HEK293 (cell line): ENCODE measurements around the gene KCTD17.

ENCODE experiments used
- BCL11A ChIP-seq: fragments of 450-650 bp; formaldehyde crosslinking; IDR thresholded peaks from 2 replicates; pipeline ENCODE4 v1.5.1; 2016; ENCODE audit warnings: low read depth, missing biosample characterization, missing genetic modification characterization
- MYNN ChIP-seq: fragments of 450-650 bp; formaldehyde crosslinking; IDR thresholded peaks from 2 replicates; pipeline ENCODE4 v1.5.1; 2016; ENCODE audit warnings: missing biosample characterization, missing genetic modification characterization, borderline replicate concordance
- OSR2 ChIP-seq: fragments of 450-650 bp; formaldehyde crosslinking; IDR thresholded peaks from 2 replicates; pipeline ENCODE4 v1.5.1; 2016; ENCODE audit warnings: missing biosample characterization, missing genetic modification characterization
- PATZ1 ChIP-seq: fragments of 450-650 bp; formaldehyde crosslinking; IDR thresholded peaks from 2 replicates; pipeline ENCODE4 v1.5.1; 2016; ENCODE audit warnings: missing biosample characterization, missing genetic modification characterization
- PBX3 ChIP-seq: sonication (generic); formaldehyde crosslinking; IDR thresholded peaks from 2 replicates; pipeline ENCODE4 v1.8.1; 2022; ENCODE audit warnings: mild to moderate bottlenecking, moderate library complexity, missing genetic modification reagents
- PRDM1 ChIP-seq: fragments of 450-650 bp; formaldehyde crosslinking; IDR thresholded peaks from 2 replicates; pipeline ENCODE4; 2016; ENCODE audit warnings: missing biosample characterization, missing genetic modification characterization
- PRDM10 ChIP-seq: fragments of 450-650 bp; formaldehyde crosslinking; IDR thresholded peaks from 2 replicates; pipeline ENCODE4 v1.5.1; 2016; ENCODE audit warnings: missing biosample characterization, missing genetic modification characterization
- TRIM28 ChIP-seq: IDR thresholded peaks from 2 replicates; pipeline ENCODE4 v1.6.1; 2011; ENCODE audit warnings: low read length, control low read depth, borderline replicate concordance
- ZBTB44 ChIP-seq: fragments of 450-650 bp; IDR thresholded peaks from 2 replicates; pipeline ENCODE4 v1.5.1; 2018; ENCODE audit warnings: missing biosample characterization, mild to moderate bottlenecking, missing genetic modification characterization
- ZEB2 ChIP-seq: fragments of 450-650 bp; formaldehyde crosslinking; IDR thresholded peaks from 2 replicates; pipeline ENCODE4 v1.5.1; 2016; ENCODE audit warnings: missing biosample characterization, missing genetic modification characterization
- ZFP3 ChIP-seq: fragments of 450-650 bp; formaldehyde crosslinking; IDR thresholded peaks from 2 replicates; pipeline ENCODE4 v1.5.1; 2016; ENCODE audit warnings: low read depth, missing biosample characterization, missing genetic modification characterization
- ZNF114 ChIP-seq: fragments of 450-650 bp; formaldehyde crosslinking; IDR thresholded peaks from 2 replicates; pipeline ENCODE4 v1.5.0; 2017; ENCODE audit warnings: missing biosample characterization, missing genetic modification characterization
- ZNF169 ChIP-seq: fragments of 450-650 bp; formaldehyde crosslinking; IDR thresholded peaks from 2 replicates; pipeline ENCODE4 v1.5.1; 2016; ENCODE audit warnings: missing biosample characterization, missing genetic modification characterization
- ZNF184 ChIP-seq: fragments of 450-650 bp; IDR thresholded peaks from 2 replicates; pipeline ENCODE4 v1.5.1; 2018; ENCODE audit warnings: missing biosample characterization, mild to moderate bottlenecking, missing genetic modification characterization
- ZNF214 ChIP-seq: fragments of 450-650 bp; formaldehyde crosslinking; IDR thresholded peaks from 2 replicates; pipeline ENCODE4 v1.5.1; 2017; ENCODE audit warnings: missing biosample characterization, mild to moderate bottlenecking, missing genetic modification characterization, borderline replicate concordance
- ZNF24 ChIP-seq: fragments of 450-650 bp; formaldehyde crosslinking; IDR thresholded peaks from 2 replicates; pipeline ENCODE4 v1.5.1; 2016; ENCODE audit warnings: missing biosample characterization, missing genetic modification characterization
- ZNF248 ChIP-seq: fragments of 450-650 bp; formaldehyde crosslinking; IDR thresholded peaks from 2 replicates; pipeline ENCODE4 v1.5.1; 2017; ENCODE audit warnings: missing biosample characterization, missing genetic modification characterization
- ZNF335 ChIP-seq: fragments of 450-650 bp; formaldehyde crosslinking; conservative IDR thresholded peaks from 2 replicates; pipeline ENCODE4 v1.5.1; 2016; ENCODE audit warnings: missing biosample characterization, missing genetic modification characterization
- ZNF513 ChIP-seq: fragments of 450-650 bp; IDR thresholded peaks from 2 replicates; pipeline ENCODE4 v1.5.1; 2018; ENCODE audit warnings: missing biosample characterization, missing genetic modification characterization
- ZNF530 ChIP-seq: fragments of 450-650 bp; formaldehyde crosslinking; IDR thresholded peaks from 2 replicates; pipeline ENCODE4 v1.5.1; 2016; ENCODE audit warnings: low read depth, missing biosample characterization, missing genetic modification characterization
- ZNF548 ChIP-seq: fragments of 450-650 bp; formaldehyde crosslinking; IDR thresholded peaks from 2 replicates; pipeline ENCODE4 v1.5.1; 2016; ENCODE audit warnings: missing biosample characterization, missing genetic modification characterization
- ZNF610 ChIP-seq: fragments of 450-650 bp; formaldehyde crosslinking; IDR thresholded peaks from 2 replicates; pipeline ENCODE4 v1.5.1; 2016; ENCODE audit warnings: missing biosample characterization, missing genetic modification characterization, borderline replicate concordance
- ZNF626 ChIP-seq: fragments of 450-650 bp; sonication (Bioruptor Pico); formaldehyde crosslinking; IDR thresholded peaks from 2 replicates; pipeline ENCODE4 v1.5.1; 2018; ENCODE audit warnings: missing biosample characterization, missing genetic modification characterization, inconsistent platforms
- ZNF629 ChIP-seq: fragments of 450-650 bp; formaldehyde crosslinking; IDR thresholded peaks from 2 replicates; pipeline ENCODE4 v1.5.1; 2017; ENCODE audit warnings: missing biosample characterization, missing genetic modification characterization
- ZNF658 ChIP-seq: fragments of 450-650 bp; formaldehyde crosslinking; IDR thresholded peaks from 2 replicates; pipeline ENCODE4; 2016; ENCODE audit warnings: missing biosample characterization, missing genetic modification characterization
- ZNF670 ChIP-seq: fragments of 450-650 bp; formaldehyde crosslinking; IDR thresholded peaks from 2 replicates; pipeline ENCODE4 v1.5.1; 2016; ENCODE audit warnings: missing biosample characterization, missing genetic modification characterization, low read depth
- ZNF701 ChIP-seq: fragments of 450-650 bp; formaldehyde crosslinking; IDR thresholded peaks from 2 replicates; pipeline ENCODE4 v1.5.1; 2016; ENCODE audit warnings: missing biosample characterization, missing genetic modification characterization
- ZNF707 ChIP-seq: fragments of 450-650 bp; formaldehyde crosslinking; IDR thresholded peaks from 2 replicates; pipeline ENCODE4 v1.5.1; 2016; ENCODE audit warnings: missing biosample characterization, missing genetic modification characterization
- ZSCAN5A ChIP-seq: fragments of 450-650 bp; formaldehyde crosslinking; IDR thresholded peaks from 2 replicates; pipeline ENCODE4 v1.5.1; 2016; ENCODE audit warnings: missing biosample characterization, missing genetic modification characterization
- ZXDB ChIP-seq: fragments of 450-650 bp; formaldehyde crosslinking; IDR thresholded peaks from 2 replicates; pipeline ENCODE4 v1.5.1; 2016; ENCODE audit warnings: missing biosample characterization, missing genetic modification characterization

Gene KCTD17

GRCh38 chr22:37098976-37099591 is 47.5 kb downstream of the KCTD17 start (continued):
- TF ChIP-seq PRDM10: peak; percentile 82
- no peak for TF ChIP-seq ZFP3 (tag by site-specific recombination)
- TF ChIP-seq PATZ1 (tag by site-specific recombination): peak; percentile 38
- TF ChIP-seq ZNF548 (tag by site-specific recombination): no peak
- no peak for TF ChIP-seq ZNF610
- TF ChIP-seq ZNF214: no peak
- no peak for TF ChIP-seq ZBTB44
- no peak for TF ChIP-seq ZNF513
- no peak for TF ChIP-seq TRIM28
- TF ChIP-seq ZNF114 (tag by site-specific recombination): no peak
- peak; percentile 53; the same call in 1 of the 2 replicates for TF ChIP-seq ZNF24 (tag by site-specific recombination)
- no peak for TF ChIP-seq PBX3
- no peak for TF ChIP-seq PRDM1 (tag by site-specific recombination)
- no peak for TF ChIP-seq ZNF530 (tag by site-specific recombination)
- TF ChIP-seq ZNF670 (tag by site-specific recombination): no peak
- peak; percentile 38; the same call in 1 of the 2 replicates for TF ChIP-seq OSR2
- no peak for TF ChIP-seq ZNF248 (tag by site-specific recombination)
- no peak for TF ChIP-seq ZXDB
- peak; percentile 21; the same call in 1 of the 2 replicates for TF ChIP-seq ZEB2 (tag by site-specific recombination)
- TF ChIP-seq ZNF658 (tag by site-specific recombination): no peak
- no peak for TF ChIP-seq ZNF701 (tag by site-specific recombination)
- peak; percentile 98 for TF ChIP-seq ZNF335 (tag by site-specific recombination)
- no peak for TF ChIP-seq ZNF184 (tag by site-specific recombination)
- TF ChIP-seq MYNN (tag by site-specific recombination): no peak
- no peak for TF ChIP-seq ZNF169 (tag by site-specific recombination)
- no peak for TF ChIP-seq ZNF707 (tag by site-specific recombination)
- no peak; the same call in 1 of the 2 replicates for TF ChIP-seq ZNF629 (tag by site-specific recombination)
- no peak for TF ChIP-seq ZNF626
- TF ChIP-seq ZSCAN5A (tag by site-specific recombination): no peak
- TF ChIP-seq BCL11A (tag by site-specific recombination): no peak
